ENCODE measurements around the gene SLC12A8.

SLC12A8 gene

GRCh38 chr3:125136515-125136914 is 76.0 kb downstream of the SLC12A8 start:
- no peak for DNase-seq (ENCODE audit: low read depth)
- TF ChIP-seq CTCF (IDR thresholded peaks at IDR 0.05; ENCODE audit: control insufficient read depth, extremely low read depth, insufficient read depth) = no peak
- H3K4me3 ChIP-seq (ENCODE audit: low read depth, low read length) = no peak overlapping the region

- H3K4me3 ChIP-seq (ENCODE audit: low read depth, low read length) = no peak overlapping the region
- no peak for TF ChIP-seq CTCF (IDR thresholded peaks at IDR 0.05; ENCODE audit: control insufficient read depth, extremely low read depth, insufficient read depth)
- no peak for DNase-seq (ENCODE audit: low read depth)
These were observed 77.6 kb downstream of the SLC12A8 start for GRCh38 chr3:125134952-125135351.

- DNase-seq (ENCODE audit: low read depth) = no peak
- H3K4me3 ChIP-seq (ENCODE audit: low read depth, low read length) = no peak overlapping the region
- no peak for TF ChIP-seq CTCF (IDR thresholded peaks at IDR 0.05; ENCODE audit: control insufficient read depth, extremely low read depth, insufficient read depth)
These were observed 79.7 kb downstream of the SLC12A8 start for GRCh38 chr3:125132815-125133214.

- TF ChIP-seq CTCF (IDR thresholded peaks at IDR 0.05; ENCODE audit: control insufficient read depth, extremely low read depth, insufficient read depth) = no peak
- DNase-seq (ENCODE audit: low read depth) = no peak
- H3K4me3 ChIP-seq (ENCODE audit: low read depth, low read length) = no peak overlapping the region
These were observed 83.0 kb downstream of the SLC12A8 start for GRCh38 chr3:125129512-125129997.

GRCh38 chr3:125128861-125129501 is 83.6 kb downstream of the SLC12A8 start:
- DNase-seq (ENCODE audit: low read depth) = no peak
- no peak for TF ChIP-seq CTCF (IDR thresholded peaks at IDR 0.05; ENCODE audit: control insufficient read depth, extremely low read depth, insufficient read depth)
- no peak overlapping the region for H3K4me3 ChIP-seq (ENCODE audit: low read depth, low read length)

- no peak for TF ChIP-seq CTCF (IDR thresholded peaks at IDR 0.05; ENCODE audit: control insufficient read depth, extremely low read depth, insufficient read depth)
- DNase-seq (ENCODE audit: low read depth) = no peak
These were observed 86.2 kb downstream of the SLC12A8 start for GRCh38 chr3:125126323-125126722.

GRCh38 chr3:125125821-125126245 is 86.7 kb downstream of the SLC12A8 start:
- H3K4me3 ChIP-seq (ENCODE audit: low read depth, low read length) = no peak overlapping the region
- DNase-seq (ENCODE audit: low read depth) = no peak
- no peak for TF ChIP-seq CTCF (IDR thresholded peaks at IDR 0.05; ENCODE audit: control insufficient read depth, extremely low read depth, insufficient read depth)

More at GRCh38 chr3:125126323-125126722, 86.2 kb downstream of the SLC12A8 start:
- no peak overlapping the region for H3K4me3 ChIP-seq (ENCODE audit: low read depth, low read length)
